Mammary epithelial cell (primary cell): ENCODE measurements around the gene SYTL4.

Experiments used
- EZH2 ChIP-seq: IDR thresholded peaks from 2 replicates; pipeline ENCODE4 v1.6.1; 2012; ENCODE audit warnings: low read length, inconsistent platforms, borderline replicate concordance
- TF ChIP-seq, protein P1 (sequence below), 2 donors: IDR thresholded peaks in 1 of 2; conservative IDR thresholded peaks in 1 of 2; 2 replicates each; pipeline ENCODE4 v1.5.1; 2011 to 2012; ENCODE audit warnings: inconsistent platforms in 2 of 2, low read length in 2 of 2, mild to moderate bottlenecking in 2 of 2, control low read depth in 1 of 2, low read depth in 1 of 2; ENCODE audit not compliant: insufficient read depth in 1 of 2; ENCODE audit errors: extremely low read depth in 1 of 2

DNA sequence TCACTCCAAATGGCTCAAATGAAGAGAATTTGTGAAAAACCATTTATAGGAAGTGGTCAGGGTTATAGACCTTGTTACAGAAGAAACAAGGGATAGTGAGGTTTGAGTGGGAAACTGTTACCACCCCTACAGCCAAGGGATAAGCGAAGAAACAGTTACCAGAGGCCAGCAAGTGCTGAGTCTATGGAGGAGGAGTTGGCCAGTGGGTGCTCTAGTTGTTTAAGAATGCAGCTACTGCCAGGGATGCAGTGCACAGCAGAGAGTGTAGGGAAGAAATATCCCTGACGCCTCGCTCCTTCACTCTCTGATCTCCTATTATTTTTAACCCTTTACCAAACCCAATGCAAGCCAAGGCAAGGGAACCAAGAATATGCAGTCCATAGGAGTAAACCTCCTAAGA lies 15.2 kb upstream of the SYTL4 start:
- TF ChIP-seq, protein P1, sequence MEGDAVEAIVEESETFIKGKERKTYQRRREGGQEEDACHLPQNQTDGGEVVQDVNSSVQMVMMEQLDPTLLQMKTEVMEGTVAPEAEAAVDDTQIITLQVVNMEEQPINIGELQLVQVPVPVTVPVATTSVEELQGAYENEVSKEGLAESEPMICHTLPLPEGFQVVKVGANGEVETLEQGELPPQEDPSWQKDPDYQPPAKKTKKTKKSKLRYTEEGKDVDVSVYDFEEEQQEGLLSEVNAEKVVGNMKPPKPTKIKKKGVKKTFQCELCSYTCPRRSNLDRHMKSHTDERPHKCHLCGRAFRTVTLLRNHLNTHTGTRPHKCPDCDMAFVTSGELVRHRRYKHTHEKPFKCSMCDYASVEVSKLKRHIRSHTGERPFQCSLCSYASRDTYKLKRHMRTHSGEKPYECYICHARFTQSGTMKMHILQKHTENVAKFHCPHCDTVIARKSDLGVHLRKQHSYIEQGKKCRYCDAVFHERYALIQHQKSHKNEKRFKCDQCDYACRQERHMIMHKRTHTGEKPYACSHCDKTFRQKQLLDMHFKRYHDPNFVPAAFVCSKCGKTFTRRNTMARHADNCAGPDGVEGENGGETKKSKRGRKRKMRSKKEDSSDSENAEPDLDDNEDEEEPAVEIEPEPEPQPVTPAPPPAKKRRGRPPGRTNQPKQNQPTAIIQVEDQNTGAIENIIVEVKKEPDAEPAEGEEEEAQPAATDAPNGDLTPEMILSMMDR (conservative IDR thresholded peaks at IDR 0.05 in 1 of 2, IDR thresholded peaks at IDR 0.05 in 1 of 2; ENCODE audit: extremely low read depth in 1 of 2, insufficient read depth in 1 of 2, low read depth in 1 of 2, low read length in 2 of 2), result no peak
- TF ChIP-seq EZH2, result no peak
